ENCODE measurements around the gene HDAC7. TPM values are rescaled to one million over a fixed set of nuclear protein-coding genes. Genes with fewer than 3 reads are reported as not detected.

The HDAC7 gene
- total RNA-seq, 4 donors from 2014 or later = 55.9 to 96.5 (median 59.4) TPM

GRCh38 chr12:47789141-47789540 is 30.6 kb downstream of the HDAC7 start:
- Histone ChIP-seq H3K4me3 (no peak overlapping the region), H3K36me3 (peaks cover 0 to 100% of the 10 kb centered on the region in 2 donors), H3K4me1 (peaks cover 0 to 28% (median 10%) of the 10 kb centered on the region in 3 donors), H3K9me3 (no peaks in the 10 kb centered on the region), H3K27ac (peak overlapping the region in 1 of 4 donors; percentile 38), H3K27me3 (no peaks in the 10 kb centered on the region)
- no peak for TF ChIP-seq CTCF (IDR thresholded peaks at IDR 0.05)
- no peak for TF ChIP-seq POLR2AphosphoS5 (IDR thresholded peaks at IDR 0.05)
- no peak for TF ChIP-seq POLR2A (IDR thresholded peaks at IDR 0.05)
- TF ChIP-seq EP300 (IDR thresholded peaks at IDR 0.05) = no peak
- WGBS, 2 donors (ENCODE audit: low coverage in 1 of 2) = no CpG with 5 or more reads among the region's 5 CpGs
- ATAC-seq = no peak

DNA sequence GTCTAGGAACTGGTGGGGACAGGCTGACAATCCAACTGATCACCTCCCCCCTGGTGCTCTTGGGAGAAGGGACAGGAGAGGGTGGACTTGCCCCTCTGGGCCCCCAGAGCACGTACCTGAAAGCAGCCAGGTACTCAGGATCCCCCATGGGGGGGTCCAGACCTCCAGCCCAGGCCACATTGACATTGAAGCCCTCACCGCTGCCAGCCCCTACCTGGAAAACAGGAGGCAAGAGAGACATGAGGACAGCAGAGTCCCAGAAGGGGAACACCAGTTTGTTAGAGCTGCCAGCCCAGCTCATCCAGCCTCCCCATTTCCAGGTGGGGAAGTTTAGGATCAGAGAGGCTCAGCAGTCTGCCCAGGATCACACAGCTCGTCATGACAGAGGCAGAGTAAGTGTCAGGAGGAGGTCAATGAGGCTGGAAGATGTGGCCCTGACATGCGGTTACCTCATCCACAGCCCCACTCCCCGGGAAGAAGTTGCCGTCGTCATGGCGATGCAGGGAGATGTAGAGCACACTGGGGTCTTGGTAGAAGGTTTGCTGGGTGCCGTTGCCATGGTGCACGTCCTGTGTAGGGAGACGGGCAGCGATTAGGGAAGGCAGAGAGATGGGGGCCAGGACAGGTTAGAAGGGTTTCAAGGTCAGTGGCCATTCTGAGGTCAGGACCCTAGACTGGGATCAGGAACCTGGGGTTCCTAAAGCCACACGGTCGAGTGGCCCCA is 31.9 kb downstream of the HDAC7 start:
- Histone ChIP-seq H3K9me3 (no peaks in the 10 kb centered on the region), H3K4me1 (peaks cover 0 to 37% (median 10%) of the 10 kb centered on the region in 3 donors), H3K27me3 (no peaks in the 10 kb centered on the region), H3K27ac (peak overlapping the region in 2 of 4 donors; percentile 27 to 65), H3K36me3 (peaks cover 0 to 100% of the 10 kb centered on the region in 2 donors), H3K4me3 (no peak overlapping the region)
- TF ChIP-seq CTCF (IDR thresholded peaks at IDR 0.05) (no peak), POLR2AphosphoS5 (IDR thresholded peaks at IDR 0.05) (peak; percentile 2)
- 81 to 84% methylated on average over 8 to 9 of the region's 14 CpGs for whole genome bisulfite sequencing, 2 donors (ENCODE audit: low coverage in 1 of 2)
- no peak for ATAC-seq

- peaks cover 0 to 37% (median 10%) of the 10 kb centered on the region in 3 donors for H3K4me1 ChIP-seq
- peak overlapping the region in 3 of 4 donors; percentile 65 to 79 (median 65) for H3K27ac ChIP-seq
- TF ChIP-seq EP300 (IDR thresholded peaks at IDR 0.05) = no peak
- TF ChIP-seq POLR2AphosphoS5 (IDR thresholded peaks at IDR 0.05) = no peak
- no peak for TF ChIP-seq CTCF (IDR thresholded peaks at IDR 0.05)
- no peak for TF ChIP-seq POLR2A (IDR thresholded peaks at IDR 0.05)
- H3K36me3 ChIP-seq = peaks cover 0 to 100% of the 10 kb centered on the region in 2 donors
- no peak for ATAC-seq
- H3K27me3 ChIP-seq = no peaks in the 10 kb centered on the region
- WGBS, 2 donors (ENCODE audit: low coverage in 1 of 2) = 90% methylated on average over 2 of the region's 10 CpGs; no CpG with 5 or more reads in 1 of the 2 donors
- no peaks in the 10 kb centered on the region for H3K9me3 ChIP-seq
- H3K4me3 ChIP-seq = no peak overlapping the region
These were observed 32.9 kb downstream of the HDAC7 start for GRCh38 chr12:47786662-47787280.

- Histone ChIP-seq H3K36me3 (peaks cover 0 to 100% of the 10 kb centered on the region in 2 donors), H3K27ac (peak overlapping the region in 3 of 4 donors; percentile 65 to 79 (median 65)), H3K9me3 (no peaks in the 10 kb centered on the region), H3K4me1 (peaks cover 0 to 37% (median 10%) of the 10 kb centered on the region in 3 donors), H3K27me3 (no peaks in the 10 kb centered on the region), H3K4me3 (no peak overlapping the region)
- 73 to 90% methylated on average over 2 to 5 of the region's 11 CpGs for WGBS, 2 donors (ENCODE audit: low coverage in 1 of 2)
- ATAC-seq = no peak
- TF ChIP-seq POLR2AphosphoS5 (IDR thresholded peaks at IDR 0.05) = no peak
These were observed 33.6 kb downstream of the HDAC7 start for GRCh38 chr12:47785887-47786661.
